GM06990 (cell line): ENCODE results near the gene MTX1.

Experiments
- DNase-seq: peaks from one replicate; pipeline ENCODE4 v3.0.0-alpha.2; 2011; ENCODE audit not compliant: insufficient read length; ENCODE audit errors: extremely low read depth
- H3K27me3 ChIP-seq: replicated peaks from 2 replicates; pipeline ENCODE4 v1.6.0; 2011; ENCODE audit warnings: low read length; ENCODE audit not compliant: control insufficient read depth, insufficient read depth
- H3K36me3 ChIP-seq: 2 replicates; pipeline ENCODE4 v1.5.1; 2011; ENCODE audit warnings: low read length; ENCODE audit not compliant: control insufficient read depth, insufficient read depth
- H3K4me3 ChIP-seq: replicated peaks from 2 replicates; pipeline ENCODE4 v1.5.1; 2011; ENCODE audit warnings: low read depth, mild to moderate bottlenecking, control low read depth, low read length
- CTCF ChIP-seq: IDR thresholded peaks from 2 replicates; pipeline ENCODE4 v1.5.1; 2011; ENCODE audit warnings: low read length, control low read depth, mild to moderate bottlenecking, inconsistent platforms; ENCODE audit not compliant: insufficient read depth, poor library complexity, severe bottlenecking

The MTX1 gene

GRCh38 chr1:155177918-155178281, 30.6 kb upstream of the MTX1 start:
- H3K27me3 ChIP-seq, result no peaks in the 10 kb centered on the region
- H3K36me3 ChIP-seq, result no peaks in the 10 kb centered on the region
- TF ChIP-seq CTCF, result no peak
- no peak overlapping the region for H3K4me3 ChIP-seq
- DNase-seq, result no peak

GRCh38 chr1:155178441-155179111, 29.9 kb upstream of the MTX1 start:
- Histone ChIP-seq H3K36me3 (no peaks in the 10 kb centered on the region), H3K27me3 (no peaks in the 10 kb centered on the region), H3K4me3 (no peak overlapping the region)
- TF ChIP-seq CTCF, result no peak
- DNase-seq, result no peak

GRCh38 chr1:155179112-155180031, 29.1 kb upstream of the MTX1 start:
- no peaks in the 10 kb centered on the region for H3K27me3 ChIP-seq
- TF ChIP-seq CTCF, result no peak
- no peaks in the 10 kb centered on the region for H3K36me3 ChIP-seq
- no peak for DNase-seq
- no peak overlapping the region for H3K4me3 ChIP-seq

GRCh38 chr1:155181371-155182051, 27.0 kb upstream of the MTX1 start:
- no peaks in the 10 kb centered on the region for H3K27me3 ChIP-seq
- no peak for TF ChIP-seq CTCF
- no peak overlapping the region for H3K4me3 ChIP-seq
- DNase-seq, result no peak
- no peaks in the 10 kb centered on the region for H3K36me3 ChIP-seq

GRCh38 chr1:155182052-155182550, 26.4 kb upstream of the MTX1 start:
- DNase-seq, result no peak
- no peak overlapping the region for H3K4me3 ChIP-seq
- no peaks in the 10 kb centered on the region for H3K27me3 ChIP-seq
- H3K36me3 ChIP-seq, result no peaks in the 10 kb centered on the region
- no peak for TF ChIP-seq CTCF
